PFSK-1 (cell line): ENCODE results near the gene MSH3.

Experiments used
- FOXP2 ChIP-seq: optimal IDR thresholded peaks from 2 replicates; pipeline ENCODE3; 2011; ENCODE audit warnings: borderline replicate concordance, control low read depth, inconsistent platforms; ENCODE audit not compliant: insufficient read depth; ENCODE audit errors: extremely low read length, extremely low read depth
- POLR2AphosphoS5 ChIP-seq: IDR thresholded peaks from 2 replicates; pipeline ENCODE4 v1.6.1; 2012; ENCODE audit warnings: low read depth, mild to moderate bottlenecking, control low read depth, low read length, moderate library complexity
- REST ChIP-seq, 2 experiments: IDR thresholded peaks; 2 replicates each; pipeline versions ENCODE4 v1.6.1 to v1.8.0; 2011 to 2012; ENCODE audit warnings: low read depth in 2 of 2, low read length in 2 of 2, control low read depth in 1 of 2, inconsistent platforms in 1 of 2, mild to moderate bottlenecking in 1 of 2, moderate library complexity in 1 of 2; ENCODE audit not compliant: insufficient read depth in 1 of 2
- SIN3A ChIP-seq: IDR thresholded peaks from 2 replicates; pipeline ENCODE4 v1.6.1; 2012; ENCODE audit warnings: mild to moderate bottlenecking, low read length, moderate library complexity, borderline replicate concordance; ENCODE audit not compliant: insufficient read depth
- TAF1 ChIP-seq: IDR thresholded peaks from 2 replicates; pipeline ENCODE4 v1.6.1; 2012; ENCODE audit warnings: low read length, control low read depth, borderline replicate concordance; ENCODE audit not compliant: insufficient read depth

Gene MSH3

DNA sequence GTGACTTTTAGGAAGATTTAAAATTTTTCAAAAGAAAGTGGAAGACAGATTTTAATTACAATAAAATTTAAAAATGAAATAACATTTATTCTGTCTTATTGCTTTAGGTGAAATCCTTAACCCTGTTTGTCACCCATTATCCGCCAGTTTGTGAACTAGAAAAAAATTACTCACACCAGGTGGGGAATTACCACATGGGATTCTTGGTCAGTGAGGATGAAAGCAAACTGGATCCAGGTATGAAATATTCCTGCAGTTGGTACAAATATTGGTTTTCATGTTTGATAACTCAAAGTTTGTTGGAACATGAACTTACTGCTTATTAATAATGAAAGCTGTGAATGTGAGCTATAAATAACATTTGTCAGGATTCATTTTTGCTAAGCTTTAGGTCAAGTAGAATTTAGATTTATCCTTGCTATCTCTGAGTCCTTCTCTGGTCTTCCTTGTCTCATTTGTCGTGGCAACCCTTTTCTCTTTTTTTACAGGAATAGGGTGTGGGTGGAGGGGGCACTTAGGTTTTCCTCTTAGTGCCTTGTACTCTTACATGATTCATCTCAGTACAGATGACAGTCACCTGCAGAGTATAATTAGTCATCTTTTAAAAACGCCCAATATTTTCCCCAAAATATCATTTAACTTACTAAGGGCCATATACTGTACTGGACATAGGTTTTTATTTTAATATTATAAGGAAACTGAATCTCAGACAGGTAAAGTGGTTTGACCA is 210.4 kb downstream of the MSH3 start:
- TF ChIP-seq FOXP2 = no peak
- no peak for TF ChIP-seq SIN3A
- TF ChIP-seq REST (IDR thresholded peaks at IDR 0.05; ENCODE audit: insufficient read depth in 1 of 2, low read depth in 2 of 2, low read length in 2 of 2) = no peak
- no peak for TF ChIP-seq TAF1
- no peak for TF ChIP-seq POLR2AphosphoS5

DNA sequence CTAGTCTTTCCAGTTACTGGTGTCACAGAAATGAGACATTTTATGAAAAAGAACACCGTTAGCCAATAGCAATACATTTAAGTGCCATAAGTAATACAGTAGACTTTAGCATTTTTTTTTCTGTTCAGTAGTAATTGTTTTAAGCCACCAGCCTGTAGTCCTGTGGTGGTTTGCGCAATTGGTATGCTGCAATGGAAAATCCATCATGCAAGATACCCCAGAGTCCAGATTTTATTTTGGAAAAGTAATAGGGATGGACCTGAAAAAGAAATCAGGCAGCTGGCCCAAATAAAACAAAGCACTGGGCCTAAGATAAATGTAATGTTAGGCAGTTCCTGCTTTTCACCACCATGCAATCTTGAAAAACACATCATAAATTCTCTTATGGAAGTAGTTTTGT is 211.1 kb downstream of the MSH3 start:
- TF ChIP-seq POLR2AphosphoS5 (no peak), FOXP2 (no peak), TAF1 (no peak), SIN3A (no peak)

DNA sequence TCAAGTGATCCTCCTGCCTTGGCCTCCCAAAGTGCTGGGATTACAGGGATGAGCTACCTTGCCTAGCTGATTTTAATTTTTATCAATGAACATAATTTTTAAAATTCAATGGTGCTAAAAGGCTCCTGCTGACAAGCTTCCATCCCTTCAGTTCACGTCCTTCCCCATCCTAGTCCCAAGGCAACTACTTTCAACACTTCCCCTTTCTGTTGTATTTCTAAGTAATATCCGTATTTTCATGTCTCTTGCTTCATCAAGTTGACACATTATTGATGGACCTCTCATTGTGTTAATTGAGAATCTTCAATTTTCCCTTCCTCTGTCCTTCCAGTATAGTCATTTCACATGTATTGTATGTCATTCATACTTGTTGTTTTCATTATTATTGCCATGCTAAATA is 211.9 kb downstream of the MSH3 start:
- TF ChIP-seq SIN3A (no peak), FOXP2 (no peak), REST (IDR thresholded peaks at IDR 0.05; ENCODE audit: insufficient read depth in 1 of 2, low read depth in 2 of 2, low read length in 2 of 2) (no peak), POLR2AphosphoS5 (no peak), TAF1 (no peak)

DNA sequence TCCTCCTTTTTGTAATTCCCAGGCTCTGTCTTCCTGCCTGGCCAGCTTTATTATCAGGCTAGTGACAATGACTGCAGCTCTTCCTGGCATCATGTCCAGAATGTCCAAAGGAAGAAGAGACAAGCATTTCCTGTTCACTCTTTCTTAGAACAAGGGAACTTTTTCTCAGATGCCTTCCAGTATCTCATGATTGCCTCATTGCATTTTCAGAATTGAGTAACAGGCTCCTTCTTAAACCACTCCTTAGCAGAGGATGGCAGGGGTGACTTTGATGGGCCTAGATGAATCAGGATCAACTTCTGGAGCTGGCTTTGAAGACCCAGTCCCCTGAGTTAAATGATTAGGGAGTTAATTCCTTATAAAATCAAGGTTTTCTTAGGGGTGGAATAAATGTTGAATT is 212.8 kb downstream of the MSH3 start:
- TF ChIP-seq REST (IDR thresholded peaks at IDR 0.05; ENCODE audit: insufficient read depth in 1 of 2, low read depth in 2 of 2, low read length in 2 of 2) = no peak
- TF ChIP-seq TAF1 = no peak
- TF ChIP-seq FOXP2 = no peak
- no peak for TF ChIP-seq POLR2AphosphoS5
- TF ChIP-seq SIN3A = no peak

DNA sequence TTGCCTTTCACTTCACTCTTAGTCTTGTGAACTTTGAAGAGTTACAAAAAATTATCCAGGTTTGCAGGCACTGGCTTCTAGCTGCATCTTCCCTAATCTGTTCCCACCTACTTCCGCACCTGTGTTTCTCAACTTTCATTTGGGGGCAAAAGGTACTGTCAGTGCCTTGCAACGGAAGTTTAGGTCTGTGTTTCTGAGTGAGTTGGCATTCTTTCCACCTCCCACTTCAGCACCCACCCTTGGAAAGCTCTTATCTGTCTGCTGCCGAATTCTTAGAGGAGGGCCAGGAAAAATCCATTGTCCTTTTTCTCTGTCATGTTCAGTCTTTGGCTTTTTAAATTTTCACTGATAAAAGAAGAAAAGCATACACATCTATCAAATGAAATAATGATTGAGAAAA is 216.0 kb downstream of the MSH3 start:
- TF ChIP-seq FOXP2 = no peak
- TF ChIP-seq REST (IDR thresholded peaks at IDR 0.05; ENCODE audit: insufficient read depth in 1 of 2, low read depth in 2 of 2, low read length in 2 of 2) = no peak
- no peak for TF ChIP-seq TAF1
- no peak for TF ChIP-seq SIN3A
- no peak for TF ChIP-seq POLR2AphosphoS5
